Pancreas (tissue), 10 donors: ENCODE data around the gene DOP1A. TPM values are rescaled to one million over a fixed set of nuclear protein-coding genes. Genes with fewer than 3 reads are reported as not detected.

Source experiments
- ATAC-seq, 4 donors: fragments of 200-7000 bp; cut with Tn5 transposase; one replicate each; pipeline versions ENCODE4 v1.8.0 to v1.9.1; 2020; ENCODE audit warnings: mild to moderate bottlenecking in 4 of 4, moderate library complexity in 4 of 4
- DNase-seq, 6 donors: peaks; one replicate each; pipeline ENCODE4 v3.0.0-alpha.2; 2020
- FAIRE-seq: peaks from 2 replicates; lab custom pipeline; 2012; peaks lifted over from hg19 to GRCh38; lab: Jason Lieb, UNC
- H3K27ac ChIP-seq, 4 donors: fragments of 200-600 bp; sonication (generic); 1 replicate in 3 of 4; 2 replicates in 1 of 4; pipeline versions ENCODE4 v1.5.0 to v1.8.0; 2020
- H3K27me3 ChIP-seq, 4 donors: fragments of 200-600 bp; one replicate each; pipeline ENCODE4 v1.8.0; 2021
- H3K36me3 ChIP-seq, 3 donors: fragments of 200-600 bp; sonication (generic) in 1 of 3; one replicate each; pipeline versions ENCODE4 v1.5.0 to v1.8.0; 2020 to 2021
- H3K4me1 ChIP-seq, 3 donors: fragments of 200-600 bp; one replicate each; pipeline ENCODE4 v1.8.0; 2021
- H3K4me3 ChIP-seq, 4 donors: fragments of 200-600 bp; sonication (generic) in 2 of 4; one replicate each; pipeline versions ENCODE4 v1.5.0 to v1.8.0; 2020 to 2021
- H3K9me3 ChIP-seq, 4 donors: fragments of 200-600 bp; one replicate each; pipeline ENCODE4 v1.8.0; 2021
- WGBS, 2 donors: extraction: QIAGEN DNeasy Blood & Tissue Kit; methylation state at CpG; one replicate each; pipeline ENCODE4 v1.1.7; 2013; 5-methylcytosine and 5-hydroxymethylcytosine counted together
- intact Hi-C, 3 donors: fragments of 100-400 bp; cut with DNase I; formaldehyde crosslinking; loops; one replicate each; pipeline versions ENCODE4 v1.11.1 to v1.14.2; 2022
- polyA plus RNA-seq, 2 donors: library from polyadenylated mRNA; stranded (reverse); fragments of 200-250 nt; gene quantifications; one replicate each; pipeline ENCODE4 v1.2.3, GENCODE V29; 2013
- total RNA-seq, 6 donors: library from RNA; stranded (reverse); fragmentation: NEBNext Ultra II Directional in 4 of 6; extraction: Animal tissue kit (Norgen Biotek cat#: 25700) in 4 of 6; gene quantifications; one replicate each; pipeline versions ENCODE4 v1.2.1 to v1.2.4, GENCODE V29; 2021 to 2023
- TF ChIP-seq, protein P1 (sequence below), 4 donors: fragments of 200-600 bp; sonication (generic) in 3 of 4; IDR thresholded peaks; one replicate each; pipeline versions ENCODE4 v1.5.0 to v1.8.0; 2021; ENCODE audit warnings: antibody characterized with exemption in 4 of 4
- donor health status: healthy with polysubstance abuse.
- donor health status: DM: no; HTN: no; CAD: no; lungs with moderate emphysema.
- donor health status: DM: no; HTN: no; CAD: no.
- donor health status: control.
- donor health status: control.
- donor health status: Bipolar disorder and iron deficiency.
- donor health status: DM: yes; HTN: yes; CAD: no.
- donor health status: DM: no; HTN: no; CAD: no.
- donor health status: DM: no; HTN: no; CAD: no.
- donor health status: DM: yes; HTN: yes; CAD: no.

The DOP1A gene
- total and polyA plus RNA-seq, 8 donors, result 5.9 to 16.1 (median 10.5) TPM

DNA sequence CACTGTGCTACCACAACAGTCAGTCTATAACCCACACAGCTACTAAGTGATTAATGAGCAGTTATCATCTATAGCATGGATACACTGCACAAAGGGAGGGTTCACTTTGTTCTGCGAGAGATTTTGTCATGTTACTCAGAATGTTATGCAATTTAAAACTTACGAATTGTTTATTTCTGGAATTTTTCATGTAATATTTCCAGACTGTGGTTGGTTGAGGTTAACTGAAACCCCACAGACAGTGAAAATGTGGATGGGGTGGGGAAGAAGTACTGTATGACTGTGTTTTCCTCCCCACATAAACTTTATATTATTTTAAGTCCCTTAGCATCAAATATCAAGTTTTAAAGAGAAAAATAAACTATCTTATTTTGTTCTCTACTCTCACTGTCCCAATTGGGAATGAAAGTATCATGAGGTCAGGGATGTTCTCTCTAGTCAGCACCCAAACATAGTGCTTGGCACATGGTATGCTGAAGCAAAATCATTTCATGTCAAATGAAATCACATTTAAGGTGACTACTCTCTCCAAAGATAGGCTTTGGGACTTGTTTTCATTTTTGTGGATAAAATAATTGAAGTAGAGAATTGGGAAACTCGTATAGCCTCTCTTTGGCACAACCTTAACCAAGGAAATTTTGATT is 25.4 kb downstream of the DOP1A start:
- Histone ChIP-seq H3K27me3 (no peaks in the 10 kb centered on the region), H3K27ac (no peak overlapping the region), H3K9me3 (no peaks in the 10 kb centered on the region), H3K4me1 (peaks cover 2 to 5% (median 3%) of the 10 kb centered on the region in 3 donors), H3K36me3 (no peaks in the 10 kb centered on the region), H3K4me3 (no peak overlapping the region)
- DNase-seq (no peak), FAIRE-seq (no peak), ATAC-seq (peak in 1 of 4 donors; percentile 14)
- intact Hi-C loops, result no loop called here
- TF ChIP-seq, protein P1, sequence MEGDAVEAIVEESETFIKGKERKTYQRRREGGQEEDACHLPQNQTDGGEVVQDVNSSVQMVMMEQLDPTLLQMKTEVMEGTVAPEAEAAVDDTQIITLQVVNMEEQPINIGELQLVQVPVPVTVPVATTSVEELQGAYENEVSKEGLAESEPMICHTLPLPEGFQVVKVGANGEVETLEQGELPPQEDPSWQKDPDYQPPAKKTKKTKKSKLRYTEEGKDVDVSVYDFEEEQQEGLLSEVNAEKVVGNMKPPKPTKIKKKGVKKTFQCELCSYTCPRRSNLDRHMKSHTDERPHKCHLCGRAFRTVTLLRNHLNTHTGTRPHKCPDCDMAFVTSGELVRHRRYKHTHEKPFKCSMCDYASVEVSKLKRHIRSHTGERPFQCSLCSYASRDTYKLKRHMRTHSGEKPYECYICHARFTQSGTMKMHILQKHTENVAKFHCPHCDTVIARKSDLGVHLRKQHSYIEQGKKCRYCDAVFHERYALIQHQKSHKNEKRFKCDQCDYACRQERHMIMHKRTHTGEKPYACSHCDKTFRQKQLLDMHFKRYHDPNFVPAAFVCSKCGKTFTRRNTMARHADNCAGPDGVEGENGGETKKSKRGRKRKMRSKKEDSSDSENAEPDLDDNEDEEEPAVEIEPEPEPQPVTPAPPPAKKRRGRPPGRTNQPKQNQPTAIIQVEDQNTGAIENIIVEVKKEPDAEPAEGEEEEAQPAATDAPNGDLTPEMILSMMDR (IDR thresholded peaks at IDR 0.05), result no peak
- 75% methylated on average over 3 of the region's 3 CpGs for WGBS, 2 donors

DNA sequence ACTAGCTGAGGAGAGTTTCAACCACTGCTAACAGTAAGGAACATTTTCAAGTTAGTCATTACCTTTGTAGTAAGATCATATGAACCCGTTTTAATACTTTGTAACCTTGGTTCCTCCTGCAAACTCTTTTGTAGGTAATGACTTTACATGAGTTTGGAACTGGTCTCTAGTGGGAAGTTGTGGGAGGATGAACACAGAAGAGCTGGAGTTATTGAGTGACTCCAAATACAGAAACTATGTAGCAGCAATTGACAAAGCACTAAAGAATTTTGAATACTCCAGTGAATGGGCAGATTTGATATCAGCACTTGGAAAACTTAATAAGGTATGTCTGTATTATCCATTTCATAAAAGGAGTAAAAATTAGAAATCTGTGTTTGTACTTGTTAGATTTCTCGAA is 29.3 kb downstream of the DOP1A start:
- ATAC-seq (no peak), DNase-seq (no peak), FAIRE-seq (no peak)
- Histone ChIP-seq H3K27ac (no peak overlapping the region), H3K27me3 (no peaks in the 10 kb centered on the region), H3K4me3 (no peak overlapping the region), H3K9me3 (no peaks in the 10 kb centered on the region), H3K36me3 (no peaks in the 10 kb centered on the region), H3K4me1 (no peaks in the 10 kb centered on the region)
- 71 to 80% methylated on average over 2 of the region's 2 CpGs for WGBS, 2 donors
- intact Hi-C loops, result no loop called here
- TF ChIP-seq, protein P1 (IDR thresholded peaks at IDR 0.05), result no peak

DNA sequence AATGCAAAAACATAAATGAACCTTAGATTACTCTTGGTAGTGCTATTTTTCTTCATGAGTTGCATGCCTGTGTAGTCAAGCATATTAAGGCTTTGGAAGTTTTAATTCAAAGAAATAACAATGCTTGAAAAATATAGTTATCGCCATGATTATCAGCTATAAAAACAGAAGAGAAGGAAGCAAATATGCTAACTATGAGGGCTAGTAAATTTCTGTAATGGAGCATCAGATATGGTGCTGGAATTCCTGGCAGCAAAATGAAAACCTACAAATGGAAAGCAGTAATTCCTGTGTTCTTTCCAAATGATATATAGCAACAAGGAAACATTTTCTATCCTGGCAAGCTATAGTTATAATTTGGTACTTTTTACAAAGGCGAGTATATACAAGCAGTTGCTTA is 29.7 kb downstream of the DOP1A start:
- H3K9me3 ChIP-seq, result no peaks in the 10 kb centered on the region
- H3K36me3 ChIP-seq, result no peaks in the 10 kb centered on the region
- ATAC-seq, result no peak
- no peak overlapping the region for H3K27ac ChIP-seq
- no peaks in the 10 kb centered on the region for H3K27me3 ChIP-seq
- no peak for DNase-seq
- H3K4me3 ChIP-seq, result no peak overlapping the region
- FAIRE-seq, result no peak
- 89 to 93% methylated on average over 2 of the region's 2 CpGs for WGBS, 2 donors
- H3K4me1 ChIP-seq, result no peaks in the 10 kb centered on the region
- intact Hi-C loops, result no loop called here
- TF ChIP-seq, protein P1 (IDR thresholded peaks at IDR 0.05), result no peak

DNA sequence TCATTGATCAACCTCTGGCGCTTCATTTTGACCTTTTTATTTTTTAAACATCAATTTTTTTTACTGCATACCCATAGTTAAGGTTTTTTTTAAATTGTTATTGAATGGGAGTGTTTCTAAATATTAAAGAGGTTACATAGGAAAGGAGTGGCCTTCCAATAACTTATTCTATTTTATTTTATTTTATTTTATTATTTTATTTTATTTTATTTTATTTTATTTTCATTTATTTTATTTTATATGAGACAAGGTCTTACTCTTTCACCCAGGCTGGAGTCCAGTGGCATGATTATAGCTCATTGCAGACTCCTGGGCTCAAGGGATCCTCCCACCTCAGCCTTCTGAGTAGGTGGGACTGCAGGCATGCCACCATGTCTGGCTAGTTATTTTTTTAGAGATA is 30.2 kb downstream of the DOP1A start:
- no peaks in the 10 kb centered on the region for H3K4me1 ChIP-seq
- WGBS, 2 donors, result 94 to 100% methylated on average over 1 of the region's 1 CpG
- no peak overlapping the region for H3K27ac ChIP-seq
- FAIRE-seq (no peak), DNase-seq (no peak), ATAC-seq (no peak)
- TF ChIP-seq, protein P1 (IDR thresholded peaks at IDR 0.05), result no peak
- no peaks in the 10 kb centered on the region for H3K27me3 ChIP-seq
- no peaks in the 10 kb centered on the region for H3K36me3 ChIP-seq
- H3K9me3 ChIP-seq, result no peaks in the 10 kb centered on the region
- H3K4me3 ChIP-seq, result no peak overlapping the region
- intact Hi-C loops, result no loop called here

DNA sequence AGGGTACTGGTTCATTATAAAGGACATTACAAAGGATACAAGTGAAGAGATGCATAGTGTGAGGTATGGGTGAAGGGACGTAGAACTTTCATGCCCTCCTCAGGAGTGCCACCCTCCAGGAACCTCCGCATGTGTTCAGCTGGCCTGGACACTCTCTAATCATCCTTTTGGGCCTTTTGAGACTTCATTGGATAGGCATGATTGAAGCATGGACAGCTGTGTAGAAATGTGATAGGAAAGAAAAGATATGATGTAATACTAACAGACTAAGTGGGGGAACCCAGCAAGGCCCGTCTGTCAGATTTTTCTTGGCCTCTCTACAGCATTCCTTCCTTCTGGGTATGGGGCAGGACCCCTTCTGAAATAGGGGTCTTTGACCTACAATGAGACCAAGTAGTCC is 31.1 kb downstream of the DOP1A start:
- Histone ChIP-seq H3K4me3 (no peak overlapping the region), H3K9me3 (no peaks in the 10 kb centered on the region), H3K27ac (no peak overlapping the region), H3K4me1 (no peaks in the 10 kb centered on the region), H3K36me3 (no peaks in the 10 kb centered on the region), H3K27me3 (no peaks in the 10 kb centered on the region)
- intact Hi-C loops, result no loop called here
- FAIRE-seq (no peak), DNase-seq (no peak), ATAC-seq (no peak)
- TF ChIP-seq, protein P1 (IDR thresholded peaks at IDR 0.05), result no peak
- WGBS, 2 donors, result 82 to 87% methylated on average over 3 of the region's 3 CpGs
